Loucy (cell line): ENCODE data around the gene DMRT1.

ENCODE experiments used
- EZH2phosphoT487 ChIP-seq: fragments of 200-600 bp; IDR thresholded peaks from 2 replicates; pipeline ENCODE4 v1.6.1; 2018; ENCODE audit warnings: antibody characterized with exemption, mild to moderate bottlenecking, moderate library complexity, borderline replicate concordance
- TF ChIP-seq, protein P1 (sequence below): fragments of 200-600 bp; sonication (generic); conservative IDR thresholded peaks from 2 replicates; pipeline ENCODE4 v1.5.1; 2014; ENCODE audit warnings: mild to moderate bottlenecking, antibody characterized with exemption, low read length

- TF ChIP-seq, protein P1, sequence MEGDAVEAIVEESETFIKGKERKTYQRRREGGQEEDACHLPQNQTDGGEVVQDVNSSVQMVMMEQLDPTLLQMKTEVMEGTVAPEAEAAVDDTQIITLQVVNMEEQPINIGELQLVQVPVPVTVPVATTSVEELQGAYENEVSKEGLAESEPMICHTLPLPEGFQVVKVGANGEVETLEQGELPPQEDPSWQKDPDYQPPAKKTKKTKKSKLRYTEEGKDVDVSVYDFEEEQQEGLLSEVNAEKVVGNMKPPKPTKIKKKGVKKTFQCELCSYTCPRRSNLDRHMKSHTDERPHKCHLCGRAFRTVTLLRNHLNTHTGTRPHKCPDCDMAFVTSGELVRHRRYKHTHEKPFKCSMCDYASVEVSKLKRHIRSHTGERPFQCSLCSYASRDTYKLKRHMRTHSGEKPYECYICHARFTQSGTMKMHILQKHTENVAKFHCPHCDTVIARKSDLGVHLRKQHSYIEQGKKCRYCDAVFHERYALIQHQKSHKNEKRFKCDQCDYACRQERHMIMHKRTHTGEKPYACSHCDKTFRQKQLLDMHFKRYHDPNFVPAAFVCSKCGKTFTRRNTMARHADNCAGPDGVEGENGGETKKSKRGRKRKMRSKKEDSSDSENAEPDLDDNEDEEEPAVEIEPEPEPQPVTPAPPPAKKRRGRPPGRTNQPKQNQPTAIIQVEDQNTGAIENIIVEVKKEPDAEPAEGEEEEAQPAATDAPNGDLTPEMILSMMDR, result peak; percentile 73
- TF ChIP-seq EZH2phosphoT487, result no peak
These were observed 176.6 kb downstream of the DMRT1 start for GRCh38 chr9:1018121-1018520.
